ENCODE data around the gene PLA2G4D. TPM values are rescaled to one million over a fixed set of nuclear protein-coding genes. Genes with fewer than 3 reads are reported as not detected.

Gene PLA2G4D
- polyA plus RNA-seq, 1 donor: 0.08 TPM

- DNase-seq: no peak
Measured at GRCh38 chr15:42070279-42070975, 23.9 kb downstream of the PLA2G4D start.

DNA sequence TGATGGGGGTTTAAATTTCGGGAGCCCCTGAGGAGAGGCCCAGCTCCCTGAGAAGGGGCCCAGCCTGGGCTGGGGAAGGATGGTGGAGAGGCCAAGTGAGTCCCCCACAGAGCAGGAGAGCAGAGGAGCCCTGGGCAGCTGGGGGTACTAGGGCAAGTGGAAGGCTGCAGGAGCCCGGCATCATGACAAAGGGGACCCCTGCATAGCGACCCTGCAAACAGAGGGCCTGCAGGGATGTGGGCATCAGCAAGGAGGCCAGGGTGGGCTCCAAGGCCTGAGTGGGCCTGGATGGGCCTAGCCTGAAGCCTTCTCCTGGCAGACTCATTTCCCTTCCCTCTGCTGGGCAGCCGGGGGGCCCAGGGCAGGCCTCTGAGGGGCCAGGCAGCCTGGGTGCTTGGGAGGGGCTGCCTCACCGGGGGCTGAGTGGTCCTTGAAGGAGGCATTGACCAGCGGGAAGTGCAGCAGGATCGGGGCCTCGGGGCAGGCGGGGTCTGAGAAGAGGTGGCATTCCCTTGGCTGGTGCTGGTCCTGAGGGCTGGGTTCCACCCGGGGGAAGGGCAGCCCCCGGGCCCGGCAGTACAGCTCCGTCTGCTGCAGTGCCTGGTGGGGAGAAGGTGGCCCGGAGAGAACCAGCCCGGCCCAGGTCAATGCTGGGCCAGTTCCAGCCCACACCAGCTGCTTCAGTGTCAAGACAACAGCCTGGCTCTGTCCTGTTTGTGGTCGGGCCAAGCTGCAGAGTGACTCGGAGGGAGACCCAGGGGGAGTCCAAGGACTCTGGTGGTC lies 24.7 kb downstream of the PLA2G4D start:
- DNase-seq: no peak

DNA sequence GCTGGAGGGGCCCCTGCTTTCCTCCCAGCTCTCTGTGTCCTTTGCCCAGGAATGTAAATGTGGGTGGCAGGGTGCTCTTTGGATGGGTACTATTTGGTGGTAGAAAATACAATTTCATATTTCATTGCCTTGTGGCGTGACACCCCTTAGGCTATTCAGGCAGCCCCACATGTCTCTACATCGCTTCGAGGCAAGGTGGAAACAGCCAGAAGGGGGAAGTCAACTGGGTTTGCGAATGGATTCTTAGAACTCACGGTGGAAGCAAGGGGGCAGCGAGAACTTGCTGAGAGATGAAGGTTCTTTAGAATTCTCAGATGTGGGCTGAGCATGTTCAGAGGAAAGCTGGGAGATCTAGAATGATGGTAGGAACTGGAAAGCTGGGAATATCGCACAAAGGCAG lies 25.3 kb downstream of the PLA2G4D start:
- no peak for DNase-seq

DNA sequence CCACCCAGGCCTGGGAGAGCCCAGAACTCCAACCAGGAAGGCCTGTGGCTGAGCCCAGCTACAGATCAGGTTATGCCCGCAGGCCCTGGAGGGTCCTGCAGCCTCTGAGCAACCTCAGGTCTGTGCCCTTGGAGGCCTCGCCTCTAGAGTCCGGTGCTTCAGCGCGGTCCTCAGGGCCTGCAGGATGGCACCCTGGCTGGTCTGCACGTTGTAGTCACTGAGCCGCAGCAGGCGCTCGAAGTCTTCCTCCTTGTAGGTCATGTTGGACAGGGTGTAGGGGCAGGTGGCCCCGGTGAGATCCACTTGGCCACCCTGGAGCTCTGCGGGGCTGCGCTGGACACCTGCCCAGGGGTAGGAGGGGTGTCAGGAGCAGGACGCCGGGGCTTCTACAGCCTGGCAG lies 25.8 kb downstream of the PLA2G4D start:
- DNase-seq: no peak

DNA sequence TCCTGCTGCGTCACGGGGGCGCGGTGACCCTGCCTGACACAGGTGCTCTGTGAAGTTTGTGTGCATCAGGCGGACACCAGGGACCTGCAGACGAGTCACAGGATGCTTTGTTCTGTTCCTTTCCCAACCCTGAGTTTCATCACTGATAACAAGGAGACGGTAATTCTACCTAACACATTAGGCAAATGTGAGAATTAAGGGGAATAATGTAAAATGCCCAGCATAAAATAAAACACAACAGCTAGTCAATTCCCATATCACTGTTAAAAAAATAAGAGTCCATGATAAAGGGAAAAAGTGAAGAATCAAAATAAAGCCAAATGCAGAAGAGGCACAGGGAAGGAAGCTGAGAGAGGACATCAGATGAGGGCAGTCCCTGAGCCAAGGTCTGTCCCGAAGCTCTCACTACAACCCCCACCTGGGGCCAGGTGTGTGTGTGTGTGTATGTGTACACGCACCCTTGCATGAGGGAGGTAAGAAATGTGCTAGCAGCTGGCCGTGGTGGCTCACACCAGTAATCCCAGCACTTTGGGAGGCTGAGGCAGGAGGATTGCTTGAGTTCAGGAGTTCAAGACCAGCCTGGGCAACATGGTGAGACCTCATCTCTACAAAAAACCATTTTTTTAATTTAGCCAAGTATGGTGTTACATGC lies 27.5 kb downstream of the PLA2G4D start:
- no peak for DNase-seq

DNA sequence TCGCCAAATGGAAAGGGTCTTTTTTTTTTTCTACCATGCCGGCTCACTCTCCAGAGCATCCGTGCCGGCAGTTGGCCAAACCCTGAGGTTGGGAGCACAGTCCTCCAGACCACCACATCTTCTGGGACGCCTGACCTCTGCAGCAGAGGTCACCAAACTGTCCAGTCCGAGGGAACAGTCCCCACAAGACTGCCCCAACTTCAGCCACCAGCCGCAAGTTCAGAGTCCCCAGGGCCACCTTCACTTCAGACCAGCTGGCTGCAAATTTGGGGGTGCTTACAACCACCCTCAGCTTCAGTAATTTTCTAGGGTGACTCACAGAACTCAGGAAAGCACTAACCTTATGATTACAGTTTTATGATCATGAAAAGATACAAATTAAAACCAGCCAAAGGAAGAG lies 28.9 kb downstream of the PLA2G4D start:
- DNase-seq: no peak

GRCh38 chr15:42065033-42065432 lies 29.3 kb downstream of the PLA2G4D start:
- no peak for DNase-seq

GRCh38 chr15:42064271-42064670 lies 30.1 kb downstream of the PLA2G4D start:
- no peak for DNase-seq

- no peak for DNase-seq
Measured at GRCh38 chr15:42063122-42063848, 31.1 kb downstream of the PLA2G4D start.

DNA sequence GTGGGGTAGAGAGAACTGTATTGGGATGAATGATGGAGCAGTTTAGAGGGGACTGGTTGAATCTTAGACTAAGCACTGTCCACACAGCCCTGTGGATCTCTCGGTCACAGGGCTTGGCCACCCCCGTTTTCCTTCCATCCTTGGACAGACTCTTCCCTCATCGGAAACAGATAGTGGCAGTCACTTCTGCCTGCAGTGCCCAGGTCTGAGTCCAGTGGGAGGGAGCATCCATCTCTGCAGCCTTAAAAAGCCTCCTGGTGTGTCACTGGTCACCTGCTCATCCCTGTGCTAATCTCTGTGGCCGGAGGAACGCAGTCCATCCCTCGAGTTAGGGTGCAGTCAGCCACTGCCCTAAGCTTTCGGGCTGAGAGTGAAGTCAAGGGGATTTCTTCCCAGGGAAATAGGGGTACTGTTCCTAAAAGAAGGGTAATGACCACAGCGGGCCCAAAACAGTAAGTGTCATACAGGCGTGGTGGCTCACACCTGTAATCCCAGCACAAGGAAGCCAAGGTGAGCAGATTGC lies 32.0 kb downstream of the PLA2G4D start:
- DNase-seq: no peak

DNA sequence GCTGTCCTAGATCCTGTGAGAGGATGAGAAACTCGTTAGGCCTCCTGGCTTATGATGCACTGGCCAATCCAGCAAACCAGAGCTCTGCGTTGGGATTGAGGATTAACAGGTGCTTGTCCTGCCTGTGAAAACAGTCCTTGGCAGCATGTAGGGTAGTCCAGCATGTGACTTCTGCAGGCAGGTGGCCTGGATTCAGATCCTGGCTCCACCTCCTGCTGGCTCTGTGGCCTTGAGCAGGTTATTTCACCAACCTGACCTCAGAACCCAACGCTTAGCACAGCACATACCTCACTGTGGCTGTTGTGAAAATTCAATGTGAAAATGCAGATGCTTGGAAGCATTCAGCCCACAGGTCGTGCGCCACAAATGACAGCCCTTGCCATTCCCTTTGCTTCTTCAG lies 33.6 kb downstream of the PLA2G4D start:
- DNase-seq: no peak

- DNase-seq: no peak
Measured at GRCh38 chr15:42060477-42060763, 33.9 kb downstream of the PLA2G4D start.

- DNase-seq: no peak
Measured at GRCh38 chr15:42059661-42060476, 34.5 kb downstream of the PLA2G4D start.

DNA sequence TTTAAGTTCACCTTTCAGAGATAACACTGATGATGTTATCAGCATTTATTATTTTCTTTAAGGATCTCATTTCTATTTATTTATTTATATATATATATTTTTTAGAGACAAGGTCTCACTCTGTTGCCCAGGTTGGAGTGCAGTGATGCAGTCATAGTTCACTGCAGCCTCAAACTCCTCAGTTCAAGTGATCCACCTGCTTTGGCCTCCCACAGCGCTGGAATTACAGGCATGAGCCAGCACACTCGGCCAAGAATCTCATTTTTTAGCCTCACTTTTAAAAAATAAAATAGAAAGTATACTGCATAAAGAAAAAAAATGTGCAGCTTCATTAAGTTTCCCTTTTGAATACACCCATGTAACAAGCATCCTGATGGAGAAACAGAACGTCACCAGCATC lies 35.6 kb downstream of the PLA2G4D start:
- no peak for DNase-seq

- no peak for DNase-seq
Measured at GRCh38 chr15:42057799-42058646, 36.3 kb downstream of the PLA2G4D start.

- DNase-seq: peak; percentile 58
Measured at GRCh38 chr15:42056934-42057798, 37.2 kb downstream of the PLA2G4D start.

DNA sequence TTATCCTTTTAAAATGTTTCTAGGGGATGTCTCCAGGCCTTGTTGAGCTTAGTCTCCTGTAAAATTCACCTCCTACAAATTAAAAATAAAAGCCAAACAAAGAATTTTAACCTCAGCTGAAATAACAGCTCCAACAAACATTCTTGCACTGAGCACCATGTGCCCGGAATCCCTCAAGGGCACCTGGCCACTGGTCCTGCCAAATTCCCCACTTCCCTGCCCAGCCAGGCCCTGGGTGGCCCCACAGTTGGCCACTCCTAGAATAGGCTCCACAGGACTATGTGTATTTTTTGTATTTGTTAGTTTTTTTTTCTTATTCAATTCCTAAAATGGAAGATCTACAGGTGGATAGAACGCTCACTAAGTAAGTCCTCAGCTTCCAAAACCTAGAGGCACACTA lies 40.4 kb downstream of the PLA2G4D start:
- no peak for DNase-seq

GRCh38 chr15:42053010-42053409 lies 41.4 kb downstream of the PLA2G4D start:
- no peak for DNase-seq

GRCh38 chr15:42050484-42051255 lies 43.7 kb downstream of the PLA2G4D start:
- no peak for DNase-seq

Measured in hindlimb muscle (tissue), 1 donor.